OCI-LY7 (cell line): ENCODE measurements around the gene PMF1.

Experiments
- EZH2phosphoT487 ChIP-seq: fragments of 200-600 bp; sonication (generic); IDR thresholded peaks from 2 replicates; pipeline ENCODE4 v1.6.1; 2018; ENCODE audit warnings: low read depth, borderline replicate concordance, mild to moderate bottlenecking, mixed run types, antibody characterized with exemption, low read length, moderate library complexity, mixed read lengths
- TF ChIP-seq, protein P1 (sequence below): fragments of 200-600 bp; sonication (generic); conservative IDR thresholded peaks from 2 replicates; pipeline ENCODE4 v1.5.1; 2014; ENCODE audit warnings: mild to moderate bottlenecking, antibody characterized with exemption, low read length, moderate library complexity, mixed read lengths

DNA sequence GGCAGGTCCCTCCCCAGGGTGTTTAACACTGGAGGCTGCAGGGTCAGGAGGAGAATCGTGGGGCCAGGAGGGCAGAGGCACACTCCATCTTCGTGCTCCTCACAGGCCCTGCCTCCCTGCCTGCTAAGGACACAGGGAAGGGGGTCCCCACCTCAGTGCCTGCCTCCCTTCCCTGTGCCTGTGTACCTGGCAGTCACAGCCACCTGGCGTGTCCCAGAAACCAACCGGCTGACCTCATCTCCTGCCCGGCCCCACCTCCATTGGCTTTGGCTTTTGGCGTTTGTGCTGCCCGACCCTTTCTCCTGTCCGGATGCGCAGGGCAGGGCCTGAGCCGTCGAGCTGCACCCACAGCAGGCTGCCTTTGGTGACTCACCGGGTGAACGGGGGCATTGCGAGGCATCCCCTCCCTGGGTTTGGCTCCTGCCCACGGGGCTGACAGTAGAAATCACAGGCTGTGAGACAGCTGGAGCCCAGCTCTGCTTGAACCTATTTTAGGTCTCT lies 28.6 kb downstream of the PMF1 start:
- TF ChIP-seq, protein P1, sequence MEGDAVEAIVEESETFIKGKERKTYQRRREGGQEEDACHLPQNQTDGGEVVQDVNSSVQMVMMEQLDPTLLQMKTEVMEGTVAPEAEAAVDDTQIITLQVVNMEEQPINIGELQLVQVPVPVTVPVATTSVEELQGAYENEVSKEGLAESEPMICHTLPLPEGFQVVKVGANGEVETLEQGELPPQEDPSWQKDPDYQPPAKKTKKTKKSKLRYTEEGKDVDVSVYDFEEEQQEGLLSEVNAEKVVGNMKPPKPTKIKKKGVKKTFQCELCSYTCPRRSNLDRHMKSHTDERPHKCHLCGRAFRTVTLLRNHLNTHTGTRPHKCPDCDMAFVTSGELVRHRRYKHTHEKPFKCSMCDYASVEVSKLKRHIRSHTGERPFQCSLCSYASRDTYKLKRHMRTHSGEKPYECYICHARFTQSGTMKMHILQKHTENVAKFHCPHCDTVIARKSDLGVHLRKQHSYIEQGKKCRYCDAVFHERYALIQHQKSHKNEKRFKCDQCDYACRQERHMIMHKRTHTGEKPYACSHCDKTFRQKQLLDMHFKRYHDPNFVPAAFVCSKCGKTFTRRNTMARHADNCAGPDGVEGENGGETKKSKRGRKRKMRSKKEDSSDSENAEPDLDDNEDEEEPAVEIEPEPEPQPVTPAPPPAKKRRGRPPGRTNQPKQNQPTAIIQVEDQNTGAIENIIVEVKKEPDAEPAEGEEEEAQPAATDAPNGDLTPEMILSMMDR: no peak
- TF ChIP-seq EZH2phosphoT487: no peak
